Aorta (tissue), 5 donors: ENCODE results near the gene NEU4. TPM values are rescaled to one million over a fixed set of nuclear protein-coding genes. Genes with fewer than 3 reads are reported as not detected.
A peak's percentile ranks its signal among the peaks of the same experiment; 100 is the strongest.

Experiments used
- ATAC-seq: fragments of 200-7000 bp; cut with Tn5 transposase; one replicate; pipeline ENCODE4 v1.9.1; 2022; ENCODE audit warnings: moderate library complexity; ENCODE audit not compliant: low FRiP score
- DNase-seq, 2 donors: peaks; one replicate each; pipeline ENCODE4 v3.0.0-alpha.2; 2020
- H3K27ac ChIP-seq, 2 donors: one replicate each; pipeline ENCODE4 v1.5.1; 2013; ENCODE audit warnings: low read length in 2 of 2, mild to moderate bottlenecking in 2 of 2, moderate library complexity in 2 of 2, control low read depth in 1 of 2, inconsistent platforms in 1 of 2, low read depth in 1 of 2
- H3K27me3 ChIP-seq, 2 donors: one replicate each; pipeline ENCODE4 v1.6.1; 2013; ENCODE audit warnings: control low read depth in 1 of 2, low read length in 1 of 2, mild to moderate bottlenecking in 1 of 2, moderate library complexity in 1 of 2; ENCODE audit not compliant: insufficient read depth in 2 of 2, control insufficient read depth in 1 of 2
- H3K36me3 ChIP-seq, 2 donors: one replicate each; pipeline ENCODE4 v1.6.1; 2013; ENCODE audit warnings: control low read depth in 1 of 2, low read length in 1 of 2, mild to moderate bottlenecking in 1 of 2; ENCODE audit not compliant: insufficient read depth in 2 of 2, control insufficient read depth in 1 of 2
- H3K4me1 ChIP-seq, 2 donors: one replicate each; pipeline ENCODE4 v1.6.1; 2013; ENCODE audit warnings: low read length in 2 of 2, control low read depth in 1 of 2, mild to moderate bottlenecking in 1 of 2, moderate library complexity in 1 of 2; ENCODE audit not compliant: insufficient read depth in 2 of 2, control insufficient read depth in 1 of 2
- H3K4me3 ChIP-seq, 2 donors: one replicate each; pipeline ENCODE4 v1.5.1; 2013; ENCODE audit warnings: low read length in 2 of 2, control low read depth in 1 of 2, mild to moderate bottlenecking in 1 of 2
- H3K9me3 ChIP-seq: one replicate; pipeline ENCODE4 v1.6.1; 2013; ENCODE audit warnings: mild to moderate bottlenecking, low read length; ENCODE audit not compliant: control insufficient read depth
- WGBS, 2 donors: extraction: QIAGEN DNeasy Blood & Tissue Kit; methylation state at CpG; one replicate each; pipeline ENCODE4 v1.1.7; 2013; 5-methylcytosine and 5-hydroxymethylcytosine counted together
- intact Hi-C, 2 donors: fragments of 100-400 bp; cut with DNase I; formaldehyde crosslinking; loops; one replicate each; pipeline versions ENCODE4 v1.14.2 to v1.15.0; 2022
- polyA plus RNA-seq, 2 donors: library from polyadenylated mRNA; stranded (reverse); fragments of 200-250 nt; gene quantifications; one replicate each; pipeline ENCODE4 v1.2.3, GENCODE V29; 2013
- total RNA-seq, 2 donors: library from RNA; stranded (reverse); fragmentation: NEBNext Ultra II Directional; extraction: Animal tissue kit (Norgen Biotek cat#: 25700); gene quantifications; one replicate each; pipeline ENCODE4 v1.2.1, GENCODE V29; 2021
- donor health status: healthy with polysubstance abuse.
- donor health status: Bipolar disorder and iron deficiency.
- donor health status: DM: no; HTN: no; CAD: no.
- donor health status: DM: no; HTN: no; CAD: no.
- donor health status: DM: yes; HTN: yes; CAD: no.

Gene NEU4
- total and polyA plus RNA-seq, 4 donors = 0.26 to 6.4 TPM; not detected in 2

DNA sequence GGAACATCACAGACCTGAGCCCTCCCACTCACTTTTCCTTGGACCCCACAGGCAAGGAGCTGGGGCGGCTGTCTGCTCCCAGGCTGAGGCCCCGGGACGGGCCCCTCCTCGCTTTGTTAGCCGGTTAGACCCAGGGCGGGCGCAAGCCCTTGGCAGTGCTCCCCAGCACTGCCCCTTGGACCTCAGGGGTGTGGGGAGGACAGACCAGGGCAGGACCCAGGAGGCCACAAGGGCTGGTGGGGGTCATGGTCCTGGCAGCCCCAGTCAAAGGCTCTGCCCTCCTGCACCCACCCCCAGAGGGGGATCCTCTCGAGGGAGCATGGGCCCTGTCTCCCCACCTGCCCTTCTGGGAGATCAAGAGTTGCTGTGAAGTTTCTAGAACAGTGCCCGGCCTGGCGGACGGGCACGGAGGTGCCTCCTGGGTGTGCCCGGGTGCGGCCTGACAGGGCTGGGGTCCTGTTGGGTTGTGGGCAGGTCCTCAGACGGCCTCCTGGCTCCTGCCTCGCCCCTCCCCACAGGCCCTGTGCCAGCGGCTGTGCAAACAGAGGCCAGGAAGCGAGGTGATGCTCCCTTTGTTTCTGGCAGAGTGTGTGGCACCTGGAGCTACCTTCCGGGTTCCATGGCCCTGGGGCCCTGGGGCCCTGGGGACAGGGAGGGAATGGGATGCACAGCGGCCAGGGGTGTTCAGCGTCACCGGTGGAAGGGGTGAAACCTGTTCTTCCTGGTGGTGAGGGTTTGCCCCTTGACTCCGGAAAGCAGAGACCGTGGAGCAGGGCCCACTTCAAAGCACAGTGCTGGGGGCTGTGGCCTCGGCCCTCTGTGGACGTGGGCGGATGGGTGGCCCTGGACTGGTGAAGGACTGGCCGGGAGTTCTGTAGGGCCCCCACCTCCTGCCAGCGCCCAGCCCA, 35.2 kb upstream of the NEU4 start:
- H3K36me3 ChIP-seq = no peaks in the 10 kb centered on the region
- intact Hi-C loops = no loop called here
- H3K27ac ChIP-seq = no peak overlapping the region
- no peaks in the 10 kb centered on the region for H3K9me3 ChIP-seq
- ATAC-seq (peak; percentile 16), DNase-seq (peak; percentile 44 to 76)
- 72 to 73% methylated on average over 29 of the region's 29 CpGs for WGBS, 2 donors
- no peaks in the 10 kb centered on the region for H3K27me3 ChIP-seq
- H3K4me1 ChIP-seq = no peaks in the 10 kb centered on the region
- H3K4me3 ChIP-seq = no peak overlapping the region

DNA sequence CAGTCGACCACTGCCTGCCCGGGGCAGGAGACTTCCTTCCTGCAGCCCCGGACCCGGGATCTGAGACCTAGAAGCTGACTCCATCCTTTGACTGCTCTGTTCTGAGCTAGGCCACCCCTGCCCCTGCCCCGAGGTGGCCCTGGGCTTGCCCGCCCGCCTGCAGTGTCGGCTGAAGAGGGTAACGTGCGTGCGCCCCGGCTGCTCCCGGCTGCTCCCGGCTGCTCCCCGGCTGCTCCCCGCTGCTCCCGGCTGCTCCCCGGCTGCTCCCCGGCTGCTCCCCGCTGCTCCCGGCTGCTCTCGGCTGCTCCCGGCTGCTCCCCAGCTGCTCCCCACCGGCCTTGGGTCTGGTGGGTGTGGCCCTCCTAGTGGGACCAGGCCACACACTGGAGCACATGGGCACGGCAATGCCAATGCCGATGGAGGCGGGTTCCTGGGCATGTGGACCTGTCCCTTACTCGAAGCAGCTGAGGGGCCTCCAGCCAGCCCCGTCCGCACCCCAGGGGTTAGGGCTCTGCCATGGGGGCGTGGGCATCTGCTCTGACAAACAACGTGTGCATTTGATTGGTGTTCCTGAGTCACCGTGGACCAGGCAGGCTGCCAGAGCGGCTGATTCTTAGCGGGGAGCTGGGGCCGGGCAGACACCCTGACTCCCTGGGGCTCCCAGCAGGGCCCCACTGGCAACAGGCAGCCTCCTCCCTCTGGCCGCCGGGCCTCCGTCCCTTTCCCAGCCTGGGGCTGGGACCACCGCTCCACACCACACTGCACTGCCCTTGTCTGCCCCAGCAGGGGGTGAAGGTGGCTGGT, 34.4 kb upstream of the NEU4 start:
- DNase-seq = peak in 1 of 2 donors; percentile 78

DNA sequence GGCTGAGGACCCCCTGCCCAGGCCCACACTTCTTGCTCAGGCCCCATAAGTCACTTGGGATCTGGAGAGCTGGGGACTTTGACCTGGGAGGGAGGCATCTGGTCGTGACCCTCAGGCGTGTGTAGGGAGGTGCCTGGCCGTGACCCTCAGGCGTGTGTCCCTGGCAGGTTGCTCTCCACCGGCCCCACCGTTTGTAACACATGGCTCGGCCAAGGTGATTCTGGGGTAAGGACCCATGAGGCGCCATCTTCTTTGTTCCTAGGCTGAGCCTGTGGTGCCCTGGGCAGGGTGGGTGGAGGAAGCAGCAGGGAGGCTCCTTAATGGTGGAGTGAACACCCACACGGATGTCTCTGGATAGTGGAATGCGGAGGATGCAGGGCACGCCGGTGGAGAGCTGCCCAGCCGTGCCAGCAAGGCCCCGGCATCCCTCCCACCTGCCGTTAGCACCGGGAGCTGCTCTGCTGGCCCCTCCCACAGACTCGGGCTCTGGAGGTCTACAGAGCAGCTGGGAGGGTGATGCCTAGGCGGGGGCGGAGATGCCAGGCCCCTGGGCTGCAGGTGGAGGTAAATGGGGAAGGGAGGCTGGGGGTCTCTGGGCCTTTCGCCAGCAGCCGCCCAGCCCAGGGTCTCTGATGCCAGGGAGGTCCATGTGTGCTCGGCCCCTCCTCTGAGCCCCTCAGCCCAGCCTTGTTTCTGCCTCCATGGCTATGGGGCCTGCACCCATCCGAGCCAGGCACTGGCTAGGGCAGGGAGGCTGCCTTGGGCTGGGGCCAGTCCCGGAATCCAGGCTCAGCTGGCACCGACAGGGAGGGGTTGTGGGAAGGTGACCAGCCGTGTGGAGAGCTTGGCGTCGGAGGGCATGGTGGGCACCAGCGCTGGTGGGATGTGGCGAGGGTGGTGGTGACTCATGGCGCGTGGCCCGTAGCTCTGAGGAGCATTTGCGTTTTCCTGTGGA, 33.5 kb upstream of the NEU4 start:
- intact Hi-C loops = no loop called here
- WGBS, 2 donors = 69 to 71% methylated on average over 34 of the region's 34 CpGs
- Histone ChIP-seq H3K36me3 (no peaks in the 10 kb centered on the region), H3K9me3 (no peaks in the 10 kb centered on the region), H3K4me3 (no peak overlapping the region), H3K27ac (no peak overlapping the region), H3K27me3 (no peaks in the 10 kb centered on the region), H3K4me1 (no peaks in the 10 kb centered on the region)
- ATAC-seq = no peak
- DNase-seq = peak; percentile 40 to 74

More for the DNA sequence above, 34.4 kb upstream of the NEU4 start:
- no peaks in the 10 kb centered on the region for H3K36me3 ChIP-seq
- no peaks in the 10 kb centered on the region for H3K27me3 ChIP-seq
- 42 to 51% methylated on average over 37 to 40 of the region's 40 CpGs for WGBS, 2 donors
- H3K4me3 ChIP-seq = no peak overlapping the region
- intact Hi-C loops = no loop called here
- no peaks in the 10 kb centered on the region for H3K9me3 ChIP-seq
- no peak for ATAC-seq
- no peak overlapping the region for H3K27ac ChIP-seq
- H3K4me1 ChIP-seq = no peaks in the 10 kb centered on the region

DNA sequence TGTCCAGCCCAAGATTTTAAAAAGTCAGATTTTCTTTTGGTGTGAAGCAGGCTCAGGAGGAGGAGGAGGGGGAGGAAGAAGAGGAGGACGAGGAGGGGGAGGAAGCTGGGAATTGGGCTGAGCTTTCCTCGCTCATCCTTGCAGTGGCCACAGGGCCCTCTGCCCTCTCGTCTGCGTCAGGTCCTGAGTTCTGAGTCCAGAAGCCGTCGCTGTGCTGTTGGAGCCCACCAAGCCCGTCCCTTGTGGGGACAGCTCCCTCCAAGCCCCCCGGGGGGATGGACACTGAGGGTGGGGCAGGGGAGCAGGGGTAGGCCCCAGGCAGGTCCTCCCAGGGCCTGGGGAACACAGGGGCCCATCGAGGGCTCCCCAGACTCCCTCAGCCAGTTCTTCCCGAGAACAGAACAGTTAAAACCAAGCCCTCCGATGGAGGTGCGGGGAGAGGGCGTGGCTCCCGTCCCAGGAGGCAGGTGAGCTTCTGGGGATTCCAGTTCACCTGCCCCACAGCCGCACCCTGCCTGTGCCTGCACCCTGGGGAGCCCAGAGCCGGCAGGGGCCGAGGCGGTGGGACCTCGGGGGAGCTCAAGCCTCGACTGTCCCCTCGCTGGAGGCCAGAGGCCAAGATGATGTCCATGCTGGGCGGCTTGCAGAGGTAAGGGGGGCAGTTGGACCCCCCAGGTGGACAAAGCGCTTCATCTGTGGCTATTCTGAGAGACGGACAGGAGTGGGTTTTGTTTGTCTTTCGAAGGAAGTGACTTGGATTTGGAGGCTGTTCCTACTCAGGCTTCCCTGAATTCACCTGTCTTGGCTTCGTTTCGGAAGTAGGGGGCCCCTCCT, 32.4 kb upstream of the NEU4 start, which contains the start of gene GAL3ST2:
Gene GAL3ST2, plus strand, starts transcription at position 487 of the 834 bp plus-strand sequence. Its CDS starts 134 bp downstream, at position 621.
- Histone ChIP-seq H3K36me3 (no peaks in the 10 kb centered on the region), H3K4me3 (no peak within 1 kb of the TSS), H3K27ac (no peak within 1 kb of the TSS), H3K4me1 (no peaks in the 10 kb centered on the region), H3K27me3 (no peaks in the 10 kb centered on the region), H3K9me3 (no peaks in the 10 kb centered on the region)
- DNase-seq (peak in 1 of 2 donors; percentile 74), ATAC-seq (no peak)
- intact Hi-C loops = no loop called here
- WGBS, 2 donors = 77 to 79% methylated on average over 27 of the region's 27 CpGs

DNA sequence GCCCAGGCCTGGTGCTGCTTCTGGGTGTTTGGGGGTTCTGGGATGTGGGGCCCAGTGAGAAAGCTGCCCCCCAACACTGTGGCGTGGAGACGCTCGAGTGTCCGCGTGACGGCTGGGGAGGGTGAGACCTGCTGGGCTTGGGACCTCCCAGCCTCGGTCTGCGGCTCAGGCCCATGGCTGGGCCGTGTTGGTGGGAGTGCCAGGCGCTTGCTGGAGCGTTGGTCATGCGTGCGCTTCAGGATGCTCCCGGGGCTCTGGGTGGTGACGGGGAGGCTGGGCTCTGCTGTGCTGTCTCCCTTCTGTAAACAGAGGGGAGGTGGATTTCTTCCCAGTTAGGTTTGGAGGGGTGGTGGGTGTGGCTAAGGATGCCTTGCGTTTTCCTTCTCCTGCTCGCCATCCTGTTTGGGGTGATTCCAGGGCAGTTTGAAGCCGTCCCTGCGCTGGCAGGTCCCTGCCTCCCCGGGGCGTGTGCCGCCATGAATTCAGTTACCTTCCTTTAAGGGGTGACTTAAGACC, 31.8 kb upstream of the NEU4 start:
- H3K4me3 ChIP-seq = no peak overlapping the region

DNA sequence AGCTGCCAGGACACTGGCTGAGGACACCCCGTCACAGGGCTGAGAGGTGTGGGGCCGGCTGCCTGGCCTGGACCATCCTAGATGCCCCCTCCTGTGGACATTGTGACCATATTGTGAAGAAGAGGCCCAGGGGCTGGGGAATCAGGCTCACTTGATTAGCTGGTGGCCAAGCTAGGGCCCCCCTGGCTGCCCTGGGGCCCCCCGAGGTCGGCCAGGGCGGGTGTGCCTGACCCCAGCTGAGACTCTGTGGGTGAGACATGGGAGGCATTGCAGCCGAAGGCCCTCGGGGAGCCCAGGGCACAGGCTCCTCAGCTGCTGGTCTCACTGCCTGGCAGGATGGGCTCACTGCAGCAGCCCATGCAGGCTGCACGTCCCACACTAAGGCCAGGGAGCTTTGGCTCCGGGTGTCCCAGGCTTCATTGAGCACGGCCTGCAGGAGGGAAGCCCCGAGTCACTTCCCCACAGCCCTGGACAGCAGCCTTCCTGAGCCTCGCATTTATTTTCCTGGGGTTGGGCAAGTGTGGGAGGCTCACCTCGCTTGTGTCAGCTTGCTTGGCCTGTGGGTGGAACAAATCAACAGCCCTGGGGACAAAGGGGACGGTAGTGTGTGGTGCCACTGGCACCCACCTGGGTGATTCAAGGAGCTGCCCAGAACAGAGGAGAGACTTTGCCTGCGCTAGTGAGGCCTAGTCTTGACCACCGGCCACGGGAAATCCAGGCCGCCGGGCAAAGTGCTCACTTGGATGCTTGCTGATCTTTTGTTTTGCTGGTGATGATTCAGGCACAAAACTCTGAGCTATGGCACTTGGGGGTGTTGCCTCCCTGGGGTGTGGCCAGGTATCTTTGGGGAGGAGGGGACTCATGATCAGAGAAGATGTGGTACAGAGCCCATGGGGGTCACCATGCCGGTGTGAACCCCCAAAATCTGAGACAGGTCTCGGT, 31.0 kb upstream of the NEU4 start:
- WGBS, 2 donors = 84 to 85% methylated on average over 21 of the region's 21 CpGs
- no peaks in the 10 kb centered on the region for H3K27me3 ChIP-seq
- no peak overlapping the region for H3K4me3 ChIP-seq
- no peaks in the 10 kb centered on the region for H3K36me3 ChIP-seq
- intact Hi-C loops = no loop called here
- peak in 1 of 2 donors; percentile 59 for DNase-seq
- no peaks in the 10 kb centered on the region for H3K9me3 ChIP-seq
- no peak for ATAC-seq
- no peak overlapping the region for H3K27ac ChIP-seq
- H3K4me1 ChIP-seq = no peaks in the 10 kb centered on the region

More for the DNA sequence above, 31.8 kb upstream of the NEU4 start:
- H3K36me3 ChIP-seq = no peaks in the 10 kb centered on the region
- ATAC-seq (no peak), DNase-seq (peak in 1 of 2 donors; percentile 69)
- intact Hi-C loops = no loop called here
- no peaks in the 10 kb centered on the region for H3K27me3 ChIP-seq
- H3K27ac ChIP-seq = no peak overlapping the region
- H3K9me3 ChIP-seq = no peaks in the 10 kb centered on the region
- WGBS, 2 donors = 73 to 74% methylated on average over 22 of the region's 22 CpGs
- H3K4me1 ChIP-seq = no peaks in the 10 kb centered on the region
